ENCODE data around the gene SNX11. TPM values are rescaled to one million over a fixed set of nuclear protein-coding genes. Genes with fewer than 3 reads are reported as not detected.

SNX11 gene
- total and polyA plus RNA-seq, 4 donors = 6.4 to 11.4 (median 8.5) TPM

- Histone ChIP-seq H3K9me3 (ENCODE audit: control insufficient read depth in 4 of 4, low read length in 3 of 4) (no peaks in the 10 kb centered on the region), H3K27me3 (ENCODE audit: control insufficient read depth in 4 of 4, insufficient read depth in 4 of 4, low read length in 3 of 4) (no peaks in the 10 kb centered on the region)
Measured at GRCh38 chr17:48153691-48154358, 46.3 kb downstream of the SNX11 start.

More at GRCh38 chr17:48153691-48154358, 46.3 kb downstream of the SNX11 start:
- DNase-seq (ENCODE audit: low spot score) = no peak
- Histone ChIP-seq H3K9ac (ENCODE audit: low read depth in 1 of 2, low read length in 2 of 2) (no peak overlapping the region), H3K4me3 (ENCODE audit: low read depth in 1 of 3, low read length in 3 of 3) (no peak overlapping the region), H3K27ac (ENCODE audit: low read depth in 1 of 2, low read length in 2 of 2) (peak overlapping the region in 1 of 2 donors; percentile 33), H3K4me1 (ENCODE audit: control insufficient read depth in 4 of 4, insufficient read depth in 4 of 4, low read length in 3 of 4) (peaks cover 0 to 27% (median 18%) of the 10 kb centered on the region in 4 donors), H3K36me3 (ENCODE audit: control insufficient read depth in 4 of 4, insufficient read depth in 3 of 4, low read depth in 1 of 4, low read length in 3 of 4) (peaks cover 0 to 10% (median 3%) of the 10 kb centered on the region in 4 donors)
- WGBS = 25% methylated on average over 6 of the region's 6 CpGs
- TF ChIP-seq GABPA (IDR thresholded peaks at IDR 0.05 in 1 of 2, conservative IDR thresholded peaks at IDR 0.05 in 1 of 2) (no peak), RXRA (IDR thresholded peaks at IDR 0.05) (peak; percentile 60 to 79), MAX (IDR thresholded peaks at IDR 0.05) (no peak), ATF3 (IDR thresholded peaks at IDR 0.05) (no peak), FOXA1 (IDR thresholded peaks at IDR 0.05) (no peak), TAF1 (conservative IDR thresholded peaks at IDR 0.05) (no peak), JUND (IDR thresholded peaks at IDR 0.05) (peak in 1 of 2 donors; percentile 68), SP1 (IDR thresholded peaks at IDR 0.05) (peak; percentile 78), NR2F2 (IDR thresholded peaks at IDR 0.05) (no peak), HNF4A (conservative IDR thresholded peaks at IDR 0.05) (peak; percentile 91 to 94), HNF4G (IDR thresholded peaks at IDR 0.05) (peak; percentile 71), RAD21 (IDR thresholded peaks at IDR 0.05) (peak; percentile 81), YY1 (IDR thresholded peaks at IDR 0.05) (peak; percentile 26), FOXA2 (IDR thresholded peaks at IDR 0.05) (peak; percentile 42), ZBTB33 (IDR thresholded peaks at IDR 0.05) (peak; percentile 39), CTCF (IDR thresholded peaks at IDR 0.05; ENCODE audit: low read depth, low read length, missing input control) (peak; percentile 50), REST (IDR thresholded peaks at IDR 0.05) (no peak), EGR1 (IDR thresholded peaks at IDR 0.05; ENCODE audit: low read depth in 2 of 2) (no peak)

Measured in liver (tissue), 9 donors.